ENCODE measurements around the gene CISD3. TPM values are rescaled to one million over a fixed set of nuclear protein-coding genes. Genes with fewer than 3 reads are reported as not detected.

The CISD3 gene
- total and polyA plus RNA-seq, 4 donors, result 4.5 to 152 (median 37.3) TPM

DNA sequence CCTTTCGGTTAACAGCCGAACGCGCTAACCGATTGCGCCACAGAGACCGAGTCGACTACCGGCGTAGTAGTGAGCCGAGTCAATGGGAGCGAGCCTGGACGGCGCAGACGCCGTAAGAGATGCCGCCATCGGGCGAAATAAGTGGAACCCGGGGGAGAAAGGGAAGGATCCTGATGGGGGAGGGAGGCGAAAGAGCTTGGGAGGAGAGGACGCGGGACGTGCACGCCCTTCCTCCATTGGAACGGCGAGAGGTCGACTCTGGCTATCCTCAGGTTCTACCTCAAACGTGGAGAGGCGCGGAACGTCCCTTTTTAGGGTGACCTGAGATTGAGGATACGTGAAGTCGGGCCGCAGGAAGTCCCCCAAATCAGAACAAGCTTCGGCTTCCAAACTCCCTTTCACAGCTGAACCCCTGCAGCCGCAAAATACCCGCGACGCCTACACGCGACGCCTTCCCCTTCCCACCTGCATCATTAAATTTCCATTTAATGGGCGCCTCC lies 21.7 kb downstream of the CISD3 start:
- Histone ChIP-seq H3K27me3 (ENCODE audit: control insufficient read depth in 4 of 4, insufficient read depth in 4 of 4, low read length in 3 of 4) (no peaks in the 10 kb centered on the region), H3K4me1 (ENCODE audit: control insufficient read depth in 4 of 4, insufficient read depth in 4 of 4, low read length in 3 of 4) (peaks cover 13 to 52% (median 43%) of the 10 kb centered on the region in 4 donors), H3K36me3 (ENCODE audit: control insufficient read depth in 4 of 4, insufficient read depth in 3 of 4, low read depth in 1 of 4, low read length in 3 of 4) (peaks cover 1 to 11% (median 9%) of the 10 kb centered on the region in 4 donors), H3K9me3 (ENCODE audit: control insufficient read depth in 4 of 4, low read length in 3 of 4) (no peaks in the 10 kb centered on the region), H3K9ac (ENCODE audit: low read depth in 1 of 2, low read length in 2 of 2) (peak overlapping the region; percentile 30 to 91), H3K27ac (ENCODE audit: low read depth in 1 of 2, low read length in 2 of 2) (peak overlapping the region; percentile 89 to 94), H3K4me3 (ENCODE audit: low read depth in 1 of 3, low read length in 3 of 3) (peak overlapping the region; percentile 55 to 94 (median 86))
- under 1% methylated on average over 44 of the region's 44 CpGs for WGBS
- peak; percentile 89 for DNase-seq (ENCODE audit: low spot score)
- no peak for TF ChIP-seq CTCF (IDR thresholded peaks at IDR 0.05; ENCODE audit: low read depth, low read length, missing input control)
- peak; percentile 88 for TF ChIP-seq YY1 (IDR thresholded peaks at IDR 0.05)
- peak; percentile 100 for TF ChIP-seq ATF3 (IDR thresholded peaks at IDR 0.05)

DNA sequence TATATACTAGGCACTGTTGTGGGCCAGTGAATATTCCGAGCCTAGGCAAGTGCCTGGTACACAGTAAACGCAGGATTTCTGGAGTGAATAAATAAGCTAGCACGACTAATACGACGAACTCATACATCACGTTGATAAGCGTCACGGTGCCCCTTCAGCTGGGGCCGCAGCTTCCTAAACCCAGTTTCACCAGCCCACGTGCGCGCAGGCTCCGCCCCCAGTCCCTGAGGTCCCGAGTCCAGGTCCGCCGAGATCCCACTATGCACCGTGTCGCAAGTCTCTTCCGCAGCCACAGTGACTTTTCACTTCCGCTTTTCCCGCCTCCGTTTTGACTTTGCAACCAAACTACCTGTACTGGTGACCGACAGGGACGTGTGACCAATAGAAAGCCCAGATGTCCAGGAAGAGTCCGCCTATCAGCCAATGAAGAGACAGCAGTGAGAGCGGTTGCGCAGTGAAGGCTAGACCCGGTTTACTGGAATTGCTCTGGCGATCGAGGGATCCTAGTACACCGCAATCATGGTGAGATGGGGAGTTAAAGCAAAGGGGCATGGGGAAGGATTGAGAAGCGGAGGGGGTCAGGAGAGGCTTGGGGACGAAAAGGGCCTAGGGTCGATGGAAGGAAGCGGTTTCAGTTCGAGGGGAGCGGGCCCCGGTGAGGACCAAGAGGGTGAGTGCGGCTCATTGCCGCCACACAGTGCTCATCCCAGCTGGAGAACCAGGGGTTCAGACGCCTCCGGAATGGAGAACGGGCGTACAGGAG lies 22.3 kb downstream of the CISD3 start, which contains the start of gene PSMB3:
TSS of gene PSMB3 (plus strand) at position 434 of the 763 bp plus-strand sequence. CDS start at position 520, 86 bp downstream.
- Histone ChIP-seq H3K9me3 (ENCODE audit: control insufficient read depth in 4 of 4, low read length in 3 of 4) (no peaks in the 10 kb centered on the region), H3K4me1 (ENCODE audit: control insufficient read depth in 4 of 4, insufficient read depth in 4 of 4, low read length in 3 of 4) (peaks cover 13 to 52% (median 41%) of the 10 kb centered on the region in 4 donors), H3K36me3 (ENCODE audit: control insufficient read depth in 4 of 4, insufficient read depth in 3 of 4, low read depth in 1 of 4, low read length in 3 of 4) (peaks cover 3 to 11% (median 9%) of the 10 kb centered on the region in 4 donors), H3K9ac (ENCODE audit: low read depth in 1 of 2, low read length in 2 of 2) (peak within 1 kb of the TSS; percentile 84 to 91), H3K27me3 (ENCODE audit: control insufficient read depth in 4 of 4, insufficient read depth in 4 of 4, low read length in 3 of 4) (no peaks in the 10 kb centered on the region), H3K27ac (ENCODE audit: low read depth in 1 of 2, low read length in 2 of 2) (peak within 1 kb of the TSS; percentile 89 to 94), H3K4me3 (ENCODE audit: low read depth in 1 of 3, low read length in 3 of 3) (peak within 1 kb of the TSS; percentile 76 to 99 (median 94))
- TF ChIP-seq NR2F2 (IDR thresholded peaks at IDR 0.05), result peak; percentile 55
- peak; percentile 43 to 53 for TF ChIP-seq RXRA (IDR thresholded peaks at IDR 0.05)
- peak; percentile 45 for TF ChIP-seq YY1 (IDR thresholded peaks at IDR 0.05)
- TF ChIP-seq EGR1 (IDR thresholded peaks at IDR 0.05; ENCODE audit: low read depth in 2 of 2), result peak; percentile 83 to 90
- TF ChIP-seq GABPA (IDR thresholded peaks at IDR 0.05 in 1 of 2, conservative IDR thresholded peaks at IDR 0.05 in 1 of 2), result peak; percentile 62 to 95
- peak; percentile 51 to 52 for TF ChIP-seq RAD21 (IDR thresholded peaks at IDR 0.05)
- TF ChIP-seq FOXA1 (IDR thresholded peaks at IDR 0.05), result peak; percentile 59
- peak; percentile 96 for TF ChIP-seq SP1 (IDR thresholded peaks at IDR 0.05)
- TF ChIP-seq HNF4A (conservative IDR thresholded peaks at IDR 0.05), result peak; percentile 71 to 87
- TF ChIP-seq JUND (IDR thresholded peaks at IDR 0.05), result no peak
- no peak for TF ChIP-seq CTCF (IDR thresholded peaks at IDR 0.05; ENCODE audit: low read depth, low read length, missing input control)
- TF ChIP-seq FOXA2 (IDR thresholded peaks at IDR 0.05), result no peak
- peak; percentile 61 for TF ChIP-seq REST (IDR thresholded peaks at IDR 0.05)
- TF ChIP-seq MAX (IDR thresholded peaks at IDR 0.05), result peak; percentile 99
- no peak for TF ChIP-seq TAF1 (conservative IDR thresholded peaks at IDR 0.05)
- peak; percentile 36 for TF ChIP-seq HNF4G (IDR thresholded peaks at IDR 0.05)
- peak; percentile 97 for TF ChIP-seq ZBTB33 (IDR thresholded peaks at IDR 0.05)
- TF ChIP-seq ATF3 (IDR thresholded peaks at IDR 0.05), result no peak
- peak; percentile 93 for DNase-seq (ENCODE audit: low spot score)
- under 1% methylated on average over 44 of the region's 44 CpGs for WGBS

Measured in liver (tissue), 9 donors.